ENCODE measurements around the gene FRYL. TPM values are rescaled to one million over a fixed set of nuclear protein-coding genes. Genes with fewer than 3 reads are reported as not detected.

The FRYL gene
- total RNA-seq, 1 experiment from 2014 or later, result 103 TPM

DNA sequence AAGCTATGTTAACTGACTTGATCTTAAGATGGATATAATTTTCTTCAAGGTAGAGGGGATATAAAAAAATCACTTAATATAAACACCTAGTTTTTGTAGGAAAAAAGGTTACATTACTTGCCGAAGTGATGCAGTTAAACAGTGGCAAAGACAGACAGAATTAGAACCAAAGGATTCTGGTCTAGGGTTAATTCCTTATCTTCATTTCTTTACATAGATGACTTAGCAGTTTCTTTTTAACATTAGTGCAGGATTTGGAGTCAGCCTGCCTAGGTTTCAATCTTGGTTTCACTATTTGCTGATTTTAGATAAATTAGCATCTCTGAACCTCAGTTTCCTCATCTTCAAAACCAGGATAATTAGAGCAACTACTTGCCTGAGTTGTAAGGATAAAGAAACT is 275.7 kb downstream of the FRYL start:
- no peak for DNase-seq
- Histone ChIP-seq H3K36me3 (ENCODE audit: insufficient read depth, low read length) (peaks cover 18% of the 10 kb centered on the region; the same call in 1 of the 2 replicates), H3K27me3 (ENCODE audit: low read length) (no peaks in the 10 kb centered on the region), H3K79me2 (ENCODE audit: low read length) (no peaks in the 10 kb centered on the region), H4K20me1 (ENCODE audit: insufficient read depth, low read depth, low read length) (no peaks in the 10 kb centered on the region), H3K4me2 (ENCODE audit: low read depth, low read length, poor library complexity, severe bottlenecking) (no peak overlapping the region), H3K4me3 (ENCODE audit: low read length) (no peak overlapping the region), H3K9me3 (ENCODE audit: low read length) (no peaks in the 10 kb centered on the region), H2AFZ (ENCODE audit: low read length) (no peak overlapping the region), H3K27ac (ENCODE audit: low read length) (no peak overlapping the region), H3K9ac (ENCODE audit: low read length) (no peak overlapping the region), H3K4me1 (ENCODE audit: low read length) (no peaks in the 10 kb centered on the region), H3K9me2 (replicated peaks; ENCODE audit: insufficient read depth, low read length) (no peaks in the 10 kb centered on the region)

- Histone ChIP-seq H3K9ac (ENCODE audit: low read length) (no peak overlapping the region), H3K36me3 (ENCODE audit: insufficient read depth, low read length) (peaks cover 18% of the 10 kb centered on the region; the same call in 1 of the 2 replicates), H3K4me3 (ENCODE audit: low read length) (no peak overlapping the region), H2AFZ (ENCODE audit: low read length) (no peak overlapping the region), H3K9me3 (ENCODE audit: low read length) (no peaks in the 10 kb centered on the region), H3K27me3 (ENCODE audit: low read length) (no peaks in the 10 kb centered on the region), H4K20me1 (ENCODE audit: insufficient read depth, low read depth, low read length) (no peaks in the 10 kb centered on the region), H3K4me2 (ENCODE audit: low read depth, low read length, poor library complexity, severe bottlenecking) (no peak overlapping the region), H3K9me2 (replicated peaks; ENCODE audit: insufficient read depth, low read length) (no peaks in the 10 kb centered on the region), H3K79me2 (ENCODE audit: low read length) (no peaks in the 10 kb centered on the region), H3K27ac (ENCODE audit: low read length) (no peak overlapping the region), H3K4me1 (ENCODE audit: low read length) (no peaks in the 10 kb centered on the region)
- DNase-seq, result no peak
Observed at GRCh38 chr4:48504026-48504330, 276.1 kb downstream of the FRYL start.

DNA sequence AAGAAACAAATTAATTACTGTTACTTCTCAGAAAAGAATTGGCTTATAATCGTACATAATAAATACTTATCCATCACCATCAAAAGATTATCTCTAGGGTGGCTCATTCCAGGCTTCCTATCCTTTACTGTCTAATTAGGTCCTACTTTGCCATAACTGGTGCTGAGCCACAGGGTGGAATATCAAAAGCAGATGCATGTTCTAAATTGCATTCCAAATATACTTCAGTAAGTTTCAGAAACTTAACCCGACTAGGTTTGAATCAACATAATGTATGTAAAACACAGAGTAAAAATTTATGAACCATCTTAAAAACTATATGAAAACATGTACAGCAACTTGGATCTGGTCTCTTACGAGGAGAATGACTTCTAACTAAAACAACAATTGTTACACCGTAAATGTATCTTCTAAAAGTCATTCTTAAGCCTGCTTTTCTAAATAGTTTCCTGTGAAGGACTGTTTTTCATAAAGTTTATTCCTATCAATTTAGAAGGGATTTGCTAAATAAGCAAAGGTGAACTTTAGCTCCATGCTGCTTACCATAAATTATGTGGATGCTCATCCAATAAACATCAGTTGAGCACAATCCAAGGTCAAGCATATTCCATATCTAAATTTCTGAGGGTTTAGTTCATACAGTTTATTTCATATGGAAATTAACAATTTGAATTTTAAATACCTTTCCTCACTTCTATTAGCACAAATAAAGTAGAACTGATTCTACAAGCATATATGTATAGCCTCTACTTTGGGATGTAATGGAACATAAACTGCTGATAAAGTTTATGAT is 276.6 kb downstream of the FRYL start:
- DNase-seq, result no peak
- no peak overlapping the region for H3K4me3 ChIP-seq (ENCODE audit: low read length)
- no peaks in the 10 kb centered on the region for H3K9me2 ChIP-seq (replicated peaks; ENCODE audit: insufficient read depth, low read length)
- no peaks in the 10 kb centered on the region for H3K9me3 ChIP-seq (ENCODE audit: low read length)
- H3K36me3 ChIP-seq (ENCODE audit: insufficient read depth, low read length), result peaks cover 21% of the 10 kb centered on the region; the same call in 1 of the 2 replicates
- no peaks in the 10 kb centered on the region for H4K20me1 ChIP-seq (ENCODE audit: insufficient read depth, low read depth, low read length)
- no peaks in the 10 kb centered on the region for H3K4me1 ChIP-seq (ENCODE audit: low read length)
- H3K27ac ChIP-seq (ENCODE audit: low read length), result no peak overlapping the region
- H3K79me2 ChIP-seq (ENCODE audit: low read length), result no peaks in the 10 kb centered on the region
- no peak overlapping the region for H3K9ac ChIP-seq (ENCODE audit: low read length)
- H3K27me3 ChIP-seq (ENCODE audit: low read length), result no peaks in the 10 kb centered on the region
- no peak overlapping the region for H3K4me2 ChIP-seq (ENCODE audit: low read depth, low read length, poor library complexity, severe bottlenecking)
- no peak overlapping the region for H2AFZ ChIP-seq (ENCODE audit: low read length)

DNA sequence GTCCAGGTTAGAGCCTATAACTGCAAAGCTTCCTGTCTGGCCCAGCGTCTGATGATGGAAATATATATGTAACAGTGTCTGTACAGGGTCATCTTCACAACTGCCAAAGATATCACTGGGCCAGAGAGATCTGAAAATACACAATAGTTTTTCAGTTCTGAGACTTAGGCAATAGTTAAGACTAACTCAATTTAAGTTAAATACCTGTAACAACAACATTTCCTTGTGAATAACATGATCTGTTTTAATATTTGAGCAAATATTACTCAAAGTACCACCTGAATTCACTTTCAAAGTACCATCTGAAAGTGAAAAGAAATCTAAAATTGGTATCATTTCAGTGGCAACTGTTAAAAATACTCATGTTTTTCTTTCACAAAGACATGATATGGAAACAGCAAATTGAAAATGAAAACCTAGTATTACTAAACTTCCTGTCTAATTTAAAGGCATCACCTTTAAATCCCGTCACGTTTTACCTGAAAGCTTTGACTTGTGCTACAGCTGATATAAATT is 280.5 kb downstream of the FRYL start:
- H4K20me1 ChIP-seq (ENCODE audit: insufficient read depth, low read depth, low read length), result no peaks in the 10 kb centered on the region
- H3K9ac ChIP-seq (ENCODE audit: low read length), result no peak overlapping the region
- H3K4me1 ChIP-seq (ENCODE audit: low read length), result no peaks in the 10 kb centered on the region
- no peaks in the 10 kb centered on the region for H3K79me2 ChIP-seq (ENCODE audit: low read length)
- no peaks in the 10 kb centered on the region for H3K9me3 ChIP-seq (ENCODE audit: low read length)
- H2AFZ ChIP-seq (ENCODE audit: low read length), result no peak overlapping the region
- H3K9me2 ChIP-seq (replicated peaks; ENCODE audit: insufficient read depth, low read length), result no peaks in the 10 kb centered on the region
- H3K4me2 ChIP-seq (ENCODE audit: low read depth, low read length, poor library complexity, severe bottlenecking), result no peak overlapping the region
- H3K27ac ChIP-seq (ENCODE audit: low read length), result no peak overlapping the region
- peaks cover 14% of the 10 kb centered on the region; the same call in 1 of the 2 replicates for H3K36me3 ChIP-seq (ENCODE audit: insufficient read depth, low read length)
- no peaks in the 10 kb centered on the region for H3K27me3 ChIP-seq (ENCODE audit: low read length)
- no peak overlapping the region for H3K4me3 ChIP-seq (ENCODE audit: low read length)
- no peak for DNase-seq

DNA sequence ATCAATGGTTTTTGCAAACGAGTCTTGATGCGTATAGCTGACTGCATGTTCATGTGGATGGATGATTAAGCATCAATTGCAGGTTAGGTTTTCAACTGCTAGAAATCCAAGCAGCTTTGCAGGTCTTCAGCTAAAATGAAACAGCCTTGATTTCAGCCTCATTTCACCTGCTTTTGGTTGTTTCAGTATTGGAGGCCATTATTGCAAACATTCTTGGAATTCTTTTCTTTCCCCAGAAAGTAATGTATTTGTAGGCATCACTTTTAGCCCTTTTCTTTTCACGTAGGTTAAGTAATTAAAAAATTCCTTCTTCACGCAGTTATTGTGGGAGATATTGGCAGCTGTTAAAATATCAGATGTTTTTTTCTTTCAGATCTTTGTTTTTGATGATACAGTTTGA is 281.2 kb downstream of the FRYL start:
- Histone ChIP-seq H3K36me3 (ENCODE audit: insufficient read depth, low read length) (peaks cover 8% of the 10 kb centered on the region; the same call in 1 of the 2 replicates), H2AFZ (ENCODE audit: low read length) (no peak overlapping the region), H4K20me1 (ENCODE audit: insufficient read depth, low read depth, low read length) (no peaks in the 10 kb centered on the region), H3K79me2 (ENCODE audit: low read length) (no peaks in the 10 kb centered on the region), H3K9ac (ENCODE audit: low read length) (no peak overlapping the region), H3K9me2 (replicated peaks; ENCODE audit: insufficient read depth, low read length) (no peaks in the 10 kb centered on the region), H3K4me2 (ENCODE audit: low read depth, low read length, poor library complexity, severe bottlenecking) (no peak overlapping the region), H3K4me3 (ENCODE audit: low read length) (no peak overlapping the region), H3K27me3 (ENCODE audit: low read length) (no peaks in the 10 kb centered on the region), H3K9me3 (ENCODE audit: low read length) (no peaks in the 10 kb centered on the region), H3K4me1 (ENCODE audit: low read length) (no peaks in the 10 kb centered on the region), H3K27ac (ENCODE audit: low read length) (no peak overlapping the region)
- DNase-seq, result no peak

GRCh38 chr4:48495941-48496340 is 284.1 kb downstream of the FRYL start:
- Histone ChIP-seq H3K79me2 (ENCODE audit: low read length) (no peaks in the 10 kb centered on the region), H3K9me2 (replicated peaks; ENCODE audit: insufficient read depth, low read length) (no peaks in the 10 kb centered on the region), H4K20me1 (ENCODE audit: insufficient read depth, low read depth, low read length) (no peaks in the 10 kb centered on the region)

DNA sequence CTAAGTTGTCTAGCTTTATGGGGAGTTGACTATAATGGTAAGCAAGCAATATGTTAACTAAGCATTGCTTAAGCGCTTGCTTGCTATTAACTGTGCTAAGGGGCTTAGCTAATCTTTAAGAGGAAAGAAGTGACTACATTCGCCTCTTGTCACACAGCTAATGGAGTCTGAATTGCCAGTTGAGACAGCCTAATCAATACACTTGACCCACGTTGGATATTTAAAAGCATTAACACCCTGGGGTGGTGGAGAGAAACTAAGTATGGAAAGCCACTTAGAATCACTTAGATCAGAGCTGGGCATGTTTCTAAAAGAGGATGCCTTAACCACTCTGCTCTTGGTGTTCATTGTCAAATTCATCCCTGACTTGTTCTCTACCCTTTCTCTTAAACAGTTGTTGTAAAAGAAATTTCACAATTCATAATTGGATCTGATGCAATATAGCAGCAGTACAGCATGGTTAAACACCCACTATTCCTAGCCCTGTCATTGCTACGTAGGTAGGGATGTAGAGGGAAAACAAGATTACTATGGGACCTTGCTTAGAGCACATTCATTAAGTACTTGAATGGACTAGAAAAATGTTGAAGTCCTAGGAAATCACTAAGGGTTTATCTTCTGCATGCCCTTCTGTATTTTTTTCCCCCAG is 286.5 kb downstream of the FRYL start:
- no peak overlapping the region for H3K9ac ChIP-seq (ENCODE audit: low read length)
- no peak for DNase-seq
- no peak overlapping the region for H3K4me3 ChIP-seq (ENCODE audit: low read length)
- H2AFZ ChIP-seq (ENCODE audit: low read length), result no peak overlapping the region
- H3K79me2 ChIP-seq (ENCODE audit: low read length), result no peaks in the 10 kb centered on the region
- H3K9me2 ChIP-seq (replicated peaks; ENCODE audit: insufficient read depth, low read length), result no peaks in the 10 kb centered on the region
- H3K27ac ChIP-seq (ENCODE audit: low read length), result no peak overlapping the region
- H3K36me3 ChIP-seq (ENCODE audit: insufficient read depth, low read length), result peaks cover under 1% of the 10 kb centered on the region; the same call in 1 of the 2 replicates
- no peaks in the 10 kb centered on the region for H3K4me1 ChIP-seq (ENCODE audit: low read length)
- no peak overlapping the region for H3K4me2 ChIP-seq (ENCODE audit: low read depth, low read length, poor library complexity, severe bottlenecking)
- no peaks in the 10 kb centered on the region for H4K20me1 ChIP-seq (ENCODE audit: insufficient read depth, low read depth, low read length)
- H3K27me3 ChIP-seq (ENCODE audit: low read length), result no peaks in the 10 kb centered on the region
- H3K9me3 ChIP-seq (ENCODE audit: low read length), result no peaks in the 10 kb centered on the region

More at GRCh38 chr4:48495941-48496340, 284.1 kb downstream of the FRYL start:
- Histone ChIP-seq H3K9me3 (ENCODE audit: low read length) (no peaks in the 10 kb centered on the region), H3K27ac (ENCODE audit: low read length) (no peak overlapping the region), H3K27me3 (ENCODE audit: low read length) (no peaks in the 10 kb centered on the region), H3K9ac (ENCODE audit: low read length) (no peak overlapping the region), H2AFZ (ENCODE audit: low read length) (no peak overlapping the region), H3K36me3 (ENCODE audit: insufficient read depth, low read length) (peaks cover 3% of the 10 kb centered on the region; the same call in 1 of the 2 replicates), H3K4me1 (ENCODE audit: low read length) (no peaks in the 10 kb centered on the region), H3K4me3 (ENCODE audit: low read length) (no peak overlapping the region), H3K4me2 (ENCODE audit: low read depth, low read length, poor library complexity, severe bottlenecking) (no peak overlapping the region)
- DNase-seq, result no peak

- Histone ChIP-seq H3K9me2 (replicated peaks; ENCODE audit: insufficient read depth, low read length) (no peaks in the 10 kb centered on the region), H4K20me1 (ENCODE audit: insufficient read depth, low read depth, low read length) (no peaks in the 10 kb centered on the region), H3K4me2 (ENCODE audit: low read depth, low read length, poor library complexity, severe bottlenecking) (no peak overlapping the region), H3K4me3 (ENCODE audit: low read length) (no peak overlapping the region), H2AFZ (ENCODE audit: low read length) (no peak overlapping the region), H3K27ac (ENCODE audit: low read length) (no peak overlapping the region), H3K36me3 (ENCODE audit: insufficient read depth, low read length) (no peaks in the 10 kb centered on the region), H3K9me3 (ENCODE audit: low read length) (no peaks in the 10 kb centered on the region), H3K27me3 (ENCODE audit: low read length) (no peaks in the 10 kb centered on the region), H3K79me2 (ENCODE audit: low read length) (no peaks in the 10 kb centered on the region), H3K9ac (ENCODE audit: low read length) (no peak overlapping the region), H3K4me1 (ENCODE audit: low read length) (no peaks in the 10 kb centered on the region)
- no peak for DNase-seq
Observed at GRCh38 chr4:48491514-48492176, 288.4 kb downstream of the FRYL start.

Measured in Karpas-422 (cell line).